HEK293 (cell line): ENCODE results near the gene TH.

ENCODE experiments used
- CTCF ChIA-PET: fragments of 350-600 bp; formaldehyde crosslinking; extraction: SDS; loops from one replicate; lab custom pipeline; 2021; ENCODE audit warnings: antibody characterized with exemption; lab: Yijun Ruan, JAX
- POLR2A ChIA-PET: fragments of 300-600 bp; formaldehyde crosslinking; extraction: SDS; loops from one replicate; lab custom pipeline; 2020; ENCODE audit warnings: antibody characterized with exemption, inconsistent platforms; lab: Yijun Ruan, JAX
- H3K27ac ChIP-seq: fragments of 200-500 bp; sonication (Bioruptor generic); 2 replicates; pipeline ENCODE4 v1.5.1; 2014; ENCODE audit warnings: low read depth, low read length, control low read depth, inconsistent platforms; ENCODE audit errors: extremely low read depth
- H3K36me3 ChIP-seq, 2 experiments: fragments of 200-500 bp in 1 of 2; sonication (Bioruptor generic) in 1 of 2; 1 replicate in 1 of 2; 2 replicates in 1 of 2; pipeline ENCODE4 v1.5.1; 2014 to 2017; ENCODE audit warnings: inconsistent platforms in 2 of 2, low read length in 2 of 2; ENCODE audit not compliant: control insufficient read depth in 2 of 2, insufficient read depth in 1 of 2
- H3K4me1 ChIP-seq: fragments of 200-500 bp; sonication (Bioruptor generic); 2 replicates; pipeline ENCODE4 v1.5.1; 2014; ENCODE audit warnings: mild to moderate bottlenecking, low read length, inconsistent platforms; ENCODE audit not compliant: control insufficient read depth, insufficient read depth
- H3K4me3 ChIP-seq: 2 replicates; pipeline ENCODE4 v1.5.1; 2011; ENCODE audit warnings: low read depth, mild to moderate bottlenecking, control low read depth, low read length, moderate library complexity
- H3K9me3 ChIP-seq: fragments of 200-500 bp; sonication (Bioruptor generic); 2 replicates; pipeline ENCODE4 v1.5.1; 2014; ENCODE audit warnings: low read depth, low read length, inconsistent platforms; ENCODE audit not compliant: control insufficient read depth, insufficient read depth
- EGR2 ChIP-seq: fragments of 450-650 bp; formaldehyde crosslinking; IDR thresholded peaks from 2 replicates; pipeline ENCODE4 v1.5.1; 2016; ENCODE audit warnings: low read depth, missing biosample characterization, missing genetic modification characterization
- FEZF1 ChIP-seq: fragments of 450-650 bp; formaldehyde crosslinking; IDR thresholded peaks from 2 replicates; pipeline ENCODE4 v1.5.1; 2016; ENCODE audit warnings: missing biosample characterization, missing genetic modification characterization
- GLI4 ChIP-seq: fragments of 450-650 bp; formaldehyde crosslinking; IDR thresholded peaks from 2 replicates; pipeline ENCODE4 v1.5.1; 2016; ENCODE audit warnings: missing biosample characterization, missing genetic modification characterization
- HOXD13 ChIP-seq: sonication (generic); formaldehyde crosslinking; IDR thresholded peaks from 2 replicates; pipeline ENCODE4 v1.8.0; 2022; ENCODE audit warnings: missing genetic modification reagents, borderline replicate concordance
- ZIC2 ChIP-seq: fragments of 450-650 bp; formaldehyde crosslinking; IDR thresholded peaks from 2 replicates; pipeline ENCODE4 v1.5.1; 2016; ENCODE audit warnings: missing biosample characterization, missing genetic modification characterization
- ZNF155 ChIP-seq: fragments of 450-650 bp; formaldehyde crosslinking; IDR thresholded peaks from 2 replicates; pipeline ENCODE4 v1.5.1; 2016; ENCODE audit warnings: missing biosample characterization, missing genetic modification characterization
- ZNF169 ChIP-seq: fragments of 450-650 bp; formaldehyde crosslinking; IDR thresholded peaks from 2 replicates; pipeline ENCODE4 v1.5.1; 2016; ENCODE audit warnings: missing biosample characterization, missing genetic modification characterization
- ZNF18 ChIP-seq: fragments of 450-650 bp; formaldehyde crosslinking; IDR thresholded peaks from 2 replicates; pipeline ENCODE4 v1.5.1; 2016; ENCODE audit warnings: missing biosample characterization, missing genetic modification characterization
- ZNF202 ChIP-seq: fragments of 450-650 bp; formaldehyde crosslinking; IDR thresholded peaks from 2 replicates; pipeline ENCODE4 v1.5.1; 2016; ENCODE audit warnings: missing biosample characterization, missing genetic modification characterization, borderline replicate concordance
- ZNF211 ChIP-seq: fragments of 450-650 bp; formaldehyde crosslinking; IDR thresholded peaks from 2 replicates; pipeline ENCODE4 v1.5.1; 2016; ENCODE audit warnings: low read depth, missing biosample characterization, missing genetic modification characterization
- ZNF398 ChIP-seq: fragments of 450-650 bp; formaldehyde crosslinking; IDR thresholded peaks from 2 replicates; pipeline ENCODE4 v1.5.1; 2017; ENCODE audit warnings: missing biosample characterization, missing genetic modification characterization
- ZNF404 ChIP-seq: fragments of 450-650 bp; formaldehyde crosslinking; IDR thresholded peaks from 2 replicates; pipeline ENCODE4 v1.5.1; 2017; ENCODE audit warnings: missing biosample characterization, missing genetic modification characterization
- ZNF473 ChIP-seq: fragments of 450-650 bp; formaldehyde crosslinking; IDR thresholded peaks from 2 replicates; pipeline ENCODE4 v1.5.1; 2017; ENCODE audit warnings: missing biosample characterization, missing genetic modification characterization
- ZNF501 ChIP-seq: fragments of 450-650 bp; formaldehyde crosslinking; IDR thresholded peaks from 2 replicates; pipeline ENCODE4 v1.5.1; 2016; ENCODE audit warnings: missing biosample characterization, missing genetic modification characterization
- ZNF544 ChIP-seq: fragments of 450-650 bp; formaldehyde crosslinking; IDR thresholded peaks from 2 replicates; pipeline ENCODE4 v1.5.0; 2017; ENCODE audit warnings: missing biosample characterization, missing genetic modification characterization
- ZNF596 ChIP-seq: fragments of 450-650 bp; IDR thresholded peaks from 2 replicates; pipeline ENCODE4 v1.5.0; 2018; ENCODE audit warnings: missing biosample characterization, mild to moderate bottlenecking, missing genetic modification characterization, moderate library complexity
- ZNF600 ChIP-seq: fragments of 450-650 bp; formaldehyde crosslinking; IDR thresholded peaks from 2 replicates; pipeline ENCODE4 v1.5.1; 2016; ENCODE audit warnings: missing biosample characterization, missing genetic modification characterization
- ZNF610 ChIP-seq: fragments of 450-650 bp; formaldehyde crosslinking; IDR thresholded peaks from 2 replicates; pipeline ENCODE4 v1.5.1; 2016; ENCODE audit warnings: missing biosample characterization, missing genetic modification characterization, borderline replicate concordance
- ZNF76 ChIP-seq: fragments of 450-650 bp; formaldehyde crosslinking; IDR thresholded peaks from 2 replicates; pipeline ENCODE4; 2016; ENCODE audit warnings: low read depth, missing biosample characterization, missing genetic modification characterization, borderline replicate concordance
- TF ChIP-seq, protein P1 (sequence below): fragments of 450-650 bp; formaldehyde crosslinking; IDR thresholded peaks from 2 replicates; pipeline ENCODE4 v1.5.1; 2016; ENCODE audit warnings: missing biosample characterization, missing genetic modification characterization
- TF ChIP-seq, protein P2 (sequence below): fragments of 450-650 bp; formaldehyde crosslinking; IDR thresholded peaks from 2 replicates; pipeline ENCODE4 v1.5.1; 2016; ENCODE audit warnings: missing biosample characterization, missing genetic modification characterization

TH gene

GRCh38 chr11:2200536-2200935 is 28.9 kb upstream of the TH start:
- Histone ChIP-seq H3K27ac (no peak overlapping the region), H3K36me3 (no peaks in the 10 kb centered on the region), H3K4me1 (no peaks in the 10 kb centered on the region), H3K9me3 (no peaks in the 10 kb centered on the region), H3K4me3 (no peak overlapping the region)
- CTCF ChIA-PET = interaction anchor here (1.9 kb wide), 1 partner anchor 220 kb away, joined by 13 read pairs; no protein-coding TSS in a partner anchor
- POLR2A ChIA-PET = no interaction called here
- TF ChIP-seq HOXD13 (no peak), ZNF398 (tag by site-specific recombination) (no peak), GLI4 (tag by site-specific recombination) (no peak), ZNF155 (tag by site-specific recombination) (no peak), ZNF211 (tag by site-specific recombination) (no peak)

DNA sequence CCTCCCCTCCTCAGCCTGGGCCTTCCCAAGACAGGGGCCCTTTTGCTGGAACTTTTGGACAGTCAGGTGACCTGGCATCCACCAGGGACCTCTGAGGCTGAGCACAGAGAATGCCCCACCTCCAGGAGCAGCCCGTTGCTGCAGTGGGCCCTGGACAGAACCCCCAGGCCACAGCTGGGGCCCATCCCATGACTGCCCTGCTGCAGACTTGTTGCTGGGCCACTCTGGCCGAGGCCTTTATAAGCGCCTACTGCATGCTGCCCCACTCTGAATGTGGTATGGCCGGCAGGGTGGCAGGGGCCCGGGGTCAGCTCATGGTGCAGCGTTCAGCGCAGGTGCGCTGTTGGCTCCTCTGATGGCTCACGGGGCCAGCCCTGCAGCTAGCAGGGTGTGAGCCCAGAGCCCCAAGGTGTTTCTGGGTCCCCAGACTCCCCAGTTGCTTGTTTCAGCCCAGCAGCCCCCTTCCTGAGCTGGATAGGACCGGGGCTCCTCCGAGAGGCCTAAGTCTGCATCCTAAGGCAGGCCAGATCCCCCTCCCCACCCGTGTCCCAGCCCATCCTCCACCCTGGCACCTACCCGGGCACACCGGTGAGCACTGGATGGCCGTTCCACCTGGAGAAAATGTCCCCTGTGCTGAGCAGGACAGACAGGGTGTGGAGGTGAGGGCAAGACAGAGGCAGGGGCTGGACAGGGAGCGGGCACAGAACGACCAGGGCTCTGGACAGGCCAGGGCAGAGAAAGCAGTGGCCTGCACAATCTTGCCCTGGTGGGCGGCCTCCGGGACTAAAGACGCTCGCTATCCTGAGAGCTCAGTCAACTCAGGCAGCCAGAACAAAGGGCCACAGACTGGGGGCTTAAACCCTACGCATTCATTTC is 28.1 kb upstream of the TH start:
- H3K36me3 ChIP-seq = no peaks in the 10 kb centered on the region
- no peaks in the 10 kb centered on the region for H3K9me3 ChIP-seq
- no peaks in the 10 kb centered on the region for H3K4me1 ChIP-seq
- no peak overlapping the region for H3K27ac ChIP-seq
- H3K4me3 ChIP-seq = no peak overlapping the region
- POLR2A ChIA-PET = interaction anchor here (0.6 kb wide), 1 partner anchor 211 kb away, joined by 3 read pairs; no protein-coding TSS in a partner anchor
- CTCF ChIA-PET = interaction anchor here (0.6 to 3.1 kb wide), 7 partner anchors 18 to 220 kb away, joined by 3 to 25 read pairs (median 5); no protein-coding TSS in a partner anchor
- TF ChIP-seq ZNF169 (tag by site-specific recombination) (no peak), ZNF404 (tag by site-specific recombination) (no peak), EGR2 (tag by site-specific recombination) (no peak), ZNF76 (tag by site-specific recombination) (no peak), ZIC2 (tag by site-specific recombination) (no peak), ZNF600 (tag by site-specific recombination) (no peak), FEZF1 (tag by site-specific recombination) (no peak), ZNF544 (no peak)
- TF ChIP-seq, protein P1, sequence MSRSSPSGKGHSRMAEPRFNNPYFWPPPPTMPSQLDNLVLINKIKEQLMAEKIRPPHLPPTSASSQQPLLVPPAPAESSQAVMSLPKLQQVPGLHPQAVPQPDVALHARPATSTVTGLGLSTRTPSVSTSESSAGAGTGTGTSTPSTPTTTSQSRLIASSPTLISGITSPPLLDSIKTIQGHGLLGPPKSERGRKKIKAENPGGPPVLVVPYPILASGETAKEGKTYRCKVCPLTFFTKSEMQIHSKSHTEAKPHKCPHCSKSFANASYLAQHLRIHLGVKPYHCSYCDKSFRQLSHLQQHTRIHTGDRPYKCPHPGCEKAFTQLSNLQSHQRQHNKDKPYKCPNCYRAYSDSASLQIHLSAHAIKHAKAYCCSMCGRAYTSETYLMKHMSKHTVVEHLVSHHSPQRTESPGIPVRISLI (tag by site-specific recombination) = no peak

- Histone ChIP-seq H3K27ac (no peak overlapping the region), H3K9me3 (no peaks in the 10 kb centered on the region), H3K4me1 (no peaks in the 10 kb centered on the region), H3K36me3 (no peaks in the 10 kb centered on the region), H3K4me3 (no peak overlapping the region)
- ChIA-PET CTCF (interaction anchor here (0.6 to 3.1 kb wide), 9 partner anchors 12 to 333 kb away, joined by 3 to 33 read pairs (median 5); no protein-coding TSS in a partner anchor), POLR2A (no interaction called here)
- TF ChIP-seq ZNF473 (tag by site-specific recombination) = no peak
- TF ChIP-seq ZNF202 (tag by site-specific recombination) = no peak
- no peak for TF ChIP-seq ZNF18 (tag by site-specific recombination)
- no peak for TF ChIP-seq ZNF501 (tag by site-specific recombination)
- TF ChIP-seq ZNF610 (tag by site-specific recombination) = no peak
- TF ChIP-seq, protein P2, sequence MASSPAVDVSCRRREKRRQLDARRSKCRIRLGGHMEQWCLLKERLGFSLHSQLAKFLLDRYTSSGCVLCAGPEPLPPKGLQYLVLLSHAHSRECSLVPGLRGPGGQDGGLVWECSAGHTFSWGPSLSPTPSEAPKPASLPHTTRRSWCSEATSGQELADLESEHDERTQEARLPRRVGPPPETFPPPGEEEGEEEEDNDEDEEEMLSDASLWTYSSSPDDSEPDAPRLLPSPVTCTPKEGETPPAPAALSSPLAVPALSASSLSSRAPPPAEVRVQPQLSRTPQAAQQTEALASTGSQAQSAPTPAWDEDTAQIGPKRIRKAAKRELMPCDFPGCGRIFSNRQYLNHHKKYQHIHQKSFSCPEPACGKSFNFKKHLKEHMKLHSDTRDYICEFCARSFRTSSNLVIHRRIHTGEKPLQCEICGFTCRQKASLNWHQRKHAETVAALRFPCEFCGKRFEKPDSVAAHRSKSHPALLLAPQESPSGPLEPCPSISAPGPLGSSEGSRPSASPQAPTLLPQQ (tag by site-specific recombination) = no peak
- no peak for TF ChIP-seq ZNF596 (tag by site-specific recombination)
These were observed 27.2 kb upstream of the TH start for GRCh38 chr11:2198621-2199365.
